GM19395 (cell line): ENCODE measurements around the gene FKBP14.
"Not testable (repeated sequence)": the region's sequence is repeated elsewhere in the genome, so short reads cannot be mapped to it uniquely, and the experiment has no call there.

Experiments used
- ATAC-seq: cut with Tn5 transposase; IDR thresholded peaks from one replicate; pipeline ENCODE4 v1.9.1; 2021; ENCODE audit warnings: mild to moderate bottlenecking, moderate library complexity; ENCODE audit not compliant: unreplicated experiment

Gene FKBP14

GRCh38 chr7:29962035-29962434, 64.5 kb downstream of the FKBP14 start:
- ATAC-seq = no peak

DNA sequence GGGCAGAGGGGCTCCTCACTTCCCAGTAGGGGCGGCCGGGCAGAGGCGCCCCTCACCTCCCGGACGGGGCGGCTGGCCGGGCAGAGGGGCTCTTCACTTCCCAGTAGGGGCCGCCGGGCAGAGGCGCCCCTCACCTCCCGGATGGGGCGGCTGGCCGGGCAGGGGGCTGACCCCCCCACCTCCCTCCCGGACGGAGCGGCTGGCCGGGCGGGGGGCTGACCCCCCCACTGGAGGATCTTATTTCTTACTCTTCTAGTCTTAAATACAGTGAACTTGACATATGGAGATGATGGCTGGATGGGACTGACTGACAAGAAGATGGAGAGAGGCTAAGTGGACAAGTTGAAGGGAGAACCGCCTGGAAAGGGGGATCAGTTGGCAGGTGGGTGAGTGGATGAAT, 64.9 kb downstream of the FKBP14 start:
- not testable (repeated sequence) for ATAC-seq
